H1 (cell line): ENCODE data around the gene MYBPC3.

ENCODE experiments used
- CBX8 ChIP-seq: fragments of 300-800, 300-1000 bp; sonication (generic); IDR thresholded peaks from 2 replicates; pipeline ENCODE4 v1.7.1; 2016; ENCODE audit warnings: low read depth, low read length, borderline replicate concordance
- CEBPB ChIP-seq: IDR thresholded peaks from 2 replicates; pipeline ENCODE4 v1.6.1; 2012; ENCODE audit warnings: low read depth, low read length
- CREB1 ChIP-seq: IDR thresholded peaks from 2 replicates; pipeline ENCODE4 v1.6.1; 2012; ENCODE audit warnings: inconsistent platforms
- EP300 ChIP-seq, 2 experiments: IDR thresholded peaks; 1 replicate in 1 of 2; 2 replicates in 1 of 2; pipeline ENCODE4 v1.6.1; 2011 to 2012; ENCODE audit warnings: low read depth in 2 of 2, low read length in 2 of 2, mild to moderate bottlenecking in 2 of 2, borderline replicate concordance in 1 of 2, inconsistent platforms in 1 of 2, moderate library complexity in 1 of 2
- HDAC6 ChIP-seq: IDR thresholded peaks from one replicate; pipeline ENCODE4 v1.7.1; 2012; ENCODE audit warnings: low read depth, mild to moderate bottlenecking, inconsistent platforms, low read length, moderate library complexity
- POLR2A ChIP-seq, 2 experiments: IDR thresholded peaks; 1 replicate in 1 of 2; 2 replicates in 1 of 2; pipeline ENCODE4 v1.6.1; 2011; ENCODE audit warnings: low read depth in 2 of 2, low read length in 2 of 2, mild to moderate bottlenecking in 2 of 2; ENCODE audit errors: control extremely low read depth in 1 of 2
- POLR2AphosphoS5 ChIP-seq: IDR thresholded peaks from 2 replicates; pipeline ENCODE4 v1.6.1; 2011; ENCODE audit warnings: low read depth, low read length
- SIN3A ChIP-seq, 2 experiments: IDR thresholded peaks in 1 of 2; conservative IDR thresholded peaks in 1 of 2; 2 replicates each; pipeline ENCODE4 v1.6.1; 2011 to 2012; ENCODE audit warnings: low read length in 2 of 2, improper control_type of control experiment in 1 of 2, low read depth in 1 of 2, mild to moderate bottlenecking in 1 of 2
- SP2 ChIP-seq: IDR thresholded peaks from 2 replicates; pipeline ENCODE4 v1.6.1; 2012; ENCODE audit warnings: mild to moderate bottlenecking, low read length, inconsistent platforms
- TAF1 ChIP-seq: IDR thresholded peaks from 2 replicates; pipeline ENCODE4 v1.6.1; 2011; ENCODE audit warnings: mild to moderate bottlenecking, low read depth, low read length
- YY1 ChIP-seq: IDR thresholded peaks from 2 replicates; pipeline ENCODE4 v1.6.1; 2011; ENCODE audit warnings: low read depth, mild to moderate bottlenecking, low read length
- TF ChIP-seq, protein P1 (sequence below): IDR thresholded peaks from 2 replicates; pipeline ENCODE4 v1.6.1; 2012; ENCODE audit warnings: low read length, inconsistent platforms
- TF ChIP-seq, protein P2 (sequence below): IDR thresholded peaks from 2 replicates; pipeline ENCODE4 v1.6.1; 2012; ENCODE audit warnings: inconsistent platforms
- TF ChIP-seq, protein P3 (sequence below), 3 experiments: IDR thresholded peaks; 1 replicate in 2 of 3; 2 replicates in 1 of 3; pipeline versions ENCODE4 v1.5.1 to v1.6.1; 2011; ENCODE audit warnings: low read length in 3 of 3, mild to moderate bottlenecking in 3 of 3, inconsistent platforms in 2 of 3, low read depth in 1 of 3, moderate library complexity in 1 of 3; ENCODE audit not compliant: insufficient read depth in 1 of 3; ENCODE audit errors: control extremely low read depth in 1 of 3

DNA sequence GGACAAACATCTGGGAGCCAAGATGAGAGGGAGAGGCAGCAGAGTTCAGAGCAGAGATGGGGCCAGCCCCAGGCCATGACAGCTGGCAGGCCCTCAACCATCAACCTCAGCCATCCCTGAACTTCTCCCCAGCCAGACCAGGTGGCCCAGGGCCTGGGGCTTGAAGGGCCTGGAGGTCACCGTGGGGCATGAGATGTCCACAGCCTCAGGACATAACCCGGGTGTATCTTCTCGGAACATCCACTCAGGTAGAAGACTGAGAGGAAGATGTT is 43.5 kb upstream of the MYBPC3 start:
- TF ChIP-seq TAF1 (no peak), SIN3A (conservative IDR thresholded peaks at IDR 0.05 in 1 of 2, IDR thresholded peaks at IDR 0.05 in 1 of 2; ENCODE audit: low read depth in 1 of 2, low read length in 2 of 2) (no peak), POLR2A (IDR thresholded peaks at IDR 0.05; ENCODE audit: control extremely low read depth in 1 of 2, low read depth in 2 of 2, low read length in 2 of 2) (no peak), HDAC6 (no peak), CBX8 (no peak), EP300 (IDR thresholded peaks at IDR 0.05; ENCODE audit: borderline replicate concordance in 1 of 2, low read depth in 2 of 2, low read length in 2 of 2) (no peak), YY1 (no peak), SP2 (no peak), POLR2AphosphoS5 (no peak), CEBPB (no peak), CREB1 (no peak)
- TF ChIP-seq, protein P1, sequence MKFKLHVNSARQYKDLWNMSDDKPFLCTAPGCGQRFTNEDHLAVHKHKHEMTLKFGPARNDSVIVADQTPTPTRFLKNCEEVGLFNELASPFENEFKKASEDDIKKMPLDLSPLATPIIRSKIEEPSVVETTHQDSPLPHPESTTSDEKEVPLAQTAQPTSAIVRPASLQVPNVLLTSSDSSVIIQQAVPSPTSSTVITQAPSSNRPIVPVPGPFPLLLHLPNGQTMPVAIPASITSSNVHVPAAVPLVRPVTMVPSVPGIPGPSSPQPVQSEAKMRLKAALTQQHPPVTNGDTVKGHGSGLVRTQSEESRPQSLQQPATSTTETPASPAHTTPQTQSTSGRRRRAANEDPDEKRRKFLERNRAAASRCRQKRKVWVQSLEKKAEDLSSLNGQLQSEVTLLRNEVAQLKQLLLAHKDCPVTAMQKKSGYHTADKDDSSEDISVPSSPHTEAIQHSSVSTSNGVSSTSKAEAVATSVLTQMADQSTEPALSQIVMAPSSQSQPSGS: no peak
- TF ChIP-seq, protein P2, sequence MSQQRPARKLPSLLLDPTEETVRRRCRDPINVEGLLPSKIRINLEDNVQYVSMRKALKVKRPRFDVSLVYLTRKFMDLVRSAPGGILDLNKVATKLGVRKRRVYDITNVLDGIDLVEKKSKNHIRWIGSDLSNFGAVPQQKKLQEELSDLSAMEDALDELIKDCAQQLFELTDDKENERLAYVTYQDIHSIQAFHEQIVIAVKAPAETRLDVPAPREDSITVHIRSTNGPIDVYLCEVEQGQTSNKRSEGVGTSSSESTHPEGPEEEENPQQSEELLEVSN: no peak
- TF ChIP-seq, protein P3, sequence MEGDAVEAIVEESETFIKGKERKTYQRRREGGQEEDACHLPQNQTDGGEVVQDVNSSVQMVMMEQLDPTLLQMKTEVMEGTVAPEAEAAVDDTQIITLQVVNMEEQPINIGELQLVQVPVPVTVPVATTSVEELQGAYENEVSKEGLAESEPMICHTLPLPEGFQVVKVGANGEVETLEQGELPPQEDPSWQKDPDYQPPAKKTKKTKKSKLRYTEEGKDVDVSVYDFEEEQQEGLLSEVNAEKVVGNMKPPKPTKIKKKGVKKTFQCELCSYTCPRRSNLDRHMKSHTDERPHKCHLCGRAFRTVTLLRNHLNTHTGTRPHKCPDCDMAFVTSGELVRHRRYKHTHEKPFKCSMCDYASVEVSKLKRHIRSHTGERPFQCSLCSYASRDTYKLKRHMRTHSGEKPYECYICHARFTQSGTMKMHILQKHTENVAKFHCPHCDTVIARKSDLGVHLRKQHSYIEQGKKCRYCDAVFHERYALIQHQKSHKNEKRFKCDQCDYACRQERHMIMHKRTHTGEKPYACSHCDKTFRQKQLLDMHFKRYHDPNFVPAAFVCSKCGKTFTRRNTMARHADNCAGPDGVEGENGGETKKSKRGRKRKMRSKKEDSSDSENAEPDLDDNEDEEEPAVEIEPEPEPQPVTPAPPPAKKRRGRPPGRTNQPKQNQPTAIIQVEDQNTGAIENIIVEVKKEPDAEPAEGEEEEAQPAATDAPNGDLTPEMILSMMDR (IDR thresholded peaks at IDR 0.05; ENCODE audit: control extremely low read depth in 1 of 3, insufficient read depth in 1 of 3, low read depth in 1 of 3, low read length in 3 of 3): no peak
